Sigmoid colon (tissue), 4 donors: ENCODE data around the gene ORAI3.

Source experiments
- EP300 ChIP-seq, 4 donors: sonication (generic); formaldehyde crosslinking; IDR thresholded peaks; one replicate each; pipeline ENCODE4 v1.6.1; 2017; ENCODE audit warnings: antibody characterized with exemption in 4 of 4
- POLR2A ChIP-seq, 2 donors: fragments of 450-650 bp; IDR thresholded peaks; one replicate each; pipeline ENCODE4 v1.6.1; 2016; ENCODE audit warnings: antibody characterized with exemption in 2 of 2, mild to moderate bottlenecking in 2 of 2, moderate library complexity in 2 of 2
- POLR2AphosphoS5 ChIP-seq, 4 donors: sonication (generic); formaldehyde crosslinking; IDR thresholded peaks; one replicate each; pipeline ENCODE4 v1.6.1; 2017; ENCODE audit warnings: antibody characterized with exemption in 4 of 4
- TF ChIP-seq, protein P1 (sequence below), 4 experiments: fragments of 450-650 bp in 3 of 4; fragments of 200-600 bp in 1 of 4; IDR thresholded peaks; one replicate each; pipeline ENCODE4 v1.5.1; 2016 to 2019; ENCODE audit warnings: antibody characterized with exemption in 4 of 4, mild to moderate bottlenecking in 3 of 4, moderate library complexity in 2 of 4

DNA sequence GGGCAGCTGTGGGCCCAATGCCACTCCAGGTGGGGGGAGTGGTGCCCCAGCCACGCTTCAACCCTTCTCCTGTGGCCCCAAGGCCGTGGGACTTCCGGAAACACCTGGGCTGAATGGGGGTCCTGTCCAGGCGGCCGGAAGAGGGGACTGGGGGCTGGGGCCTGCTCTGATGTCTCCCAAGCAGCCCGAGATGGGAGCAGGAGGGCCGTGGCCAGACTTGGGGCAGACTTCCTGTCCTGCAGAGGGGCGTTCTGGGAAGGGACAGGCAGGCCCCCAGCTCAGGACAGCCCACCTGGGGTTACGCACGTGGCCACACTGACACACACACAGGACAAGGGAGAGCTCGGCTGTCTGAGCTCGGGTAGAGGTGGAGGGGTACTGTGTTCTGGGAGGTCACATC lies 41.2 kb downstream of the ORAI3 start:
- TF ChIP-seq, protein P1, sequence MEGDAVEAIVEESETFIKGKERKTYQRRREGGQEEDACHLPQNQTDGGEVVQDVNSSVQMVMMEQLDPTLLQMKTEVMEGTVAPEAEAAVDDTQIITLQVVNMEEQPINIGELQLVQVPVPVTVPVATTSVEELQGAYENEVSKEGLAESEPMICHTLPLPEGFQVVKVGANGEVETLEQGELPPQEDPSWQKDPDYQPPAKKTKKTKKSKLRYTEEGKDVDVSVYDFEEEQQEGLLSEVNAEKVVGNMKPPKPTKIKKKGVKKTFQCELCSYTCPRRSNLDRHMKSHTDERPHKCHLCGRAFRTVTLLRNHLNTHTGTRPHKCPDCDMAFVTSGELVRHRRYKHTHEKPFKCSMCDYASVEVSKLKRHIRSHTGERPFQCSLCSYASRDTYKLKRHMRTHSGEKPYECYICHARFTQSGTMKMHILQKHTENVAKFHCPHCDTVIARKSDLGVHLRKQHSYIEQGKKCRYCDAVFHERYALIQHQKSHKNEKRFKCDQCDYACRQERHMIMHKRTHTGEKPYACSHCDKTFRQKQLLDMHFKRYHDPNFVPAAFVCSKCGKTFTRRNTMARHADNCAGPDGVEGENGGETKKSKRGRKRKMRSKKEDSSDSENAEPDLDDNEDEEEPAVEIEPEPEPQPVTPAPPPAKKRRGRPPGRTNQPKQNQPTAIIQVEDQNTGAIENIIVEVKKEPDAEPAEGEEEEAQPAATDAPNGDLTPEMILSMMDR (IDR thresholded peaks at IDR 0.05) = no peak
- no peak for TF ChIP-seq EP300 (IDR thresholded peaks at IDR 0.05)
- TF ChIP-seq POLR2A (IDR thresholded peaks at IDR 0.05) = no peak
- TF ChIP-seq POLR2AphosphoS5 (IDR thresholded peaks at IDR 0.05) = no peak
